Measurements from ENCODE around the gene ATG2A.

Gene ATG2A

DNA sequence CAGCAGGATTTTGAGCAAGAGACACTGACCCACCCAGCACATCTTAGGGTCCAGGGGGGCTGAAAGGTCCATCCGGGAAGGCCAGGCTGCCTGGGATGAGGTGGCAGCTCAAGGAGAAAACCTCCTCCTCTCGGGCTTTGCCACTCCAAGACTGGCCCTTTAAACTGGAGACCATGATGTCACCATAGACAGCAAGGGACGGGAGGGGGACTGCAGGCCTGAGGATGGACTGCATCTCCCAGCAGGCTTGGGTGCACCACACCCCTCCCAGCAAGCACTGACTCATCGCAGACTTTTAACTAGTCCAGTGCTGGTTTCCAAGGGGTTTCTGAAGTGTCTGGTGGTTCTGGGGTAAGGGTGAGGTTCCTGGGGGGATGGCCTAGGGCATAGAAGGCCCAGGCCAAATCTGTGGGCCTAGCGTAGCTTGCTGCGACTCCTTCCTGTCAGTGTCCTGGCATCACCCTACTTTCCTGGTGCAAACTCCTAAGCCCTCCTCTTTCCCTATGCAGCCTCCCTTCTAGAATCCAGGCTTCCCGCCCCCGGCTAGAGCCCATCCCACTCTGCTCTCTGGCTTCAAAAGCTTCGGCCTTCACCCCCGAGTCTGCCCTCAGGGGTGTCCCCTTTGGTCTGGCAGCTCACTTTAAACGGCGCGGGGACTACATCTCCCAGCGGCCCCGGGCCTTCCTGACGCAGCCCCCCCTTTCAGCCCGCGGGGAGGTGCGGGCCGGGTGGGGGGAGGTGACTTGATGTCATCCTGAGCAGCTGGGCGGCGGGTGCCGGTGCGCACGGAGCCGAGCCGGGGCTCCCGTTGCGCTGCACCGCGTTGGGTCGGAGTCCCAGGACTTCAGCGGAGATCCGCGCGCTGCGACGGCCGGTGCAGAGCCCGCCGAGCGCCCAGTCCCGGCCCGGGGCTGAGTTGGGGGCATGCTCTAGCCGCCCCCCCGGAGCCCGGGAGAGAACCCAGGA is 7.2 kb upstream of the ATG2A start, which contains the start of gene PPP2R5B:
TSS of gene PPP2R5B (plus strand) at position 746 of the 966 bp plus-strand sequence. CDS start 1,046 bp downstream, outside the sequence.
- peaks cover 2% of the 10 kb centered on the region for H3K9me3 ChIP-seq (ENCODE audit: insufficient read depth, low read depth, low read length)
- H2BK5ac ChIP-seq (ENCODE audit: low read depth, low read length, poor library complexity): peak within 1 kb of the TSS; percentile 34
- peak within 1 kb of the TSS; percentile 35 for H4K12ac ChIP-seq (ENCODE audit: low read depth, low read length)
- peak within 1 kb of the TSS; percentile 19 for H3K4ac ChIP-seq (ENCODE audit: low read depth, low read length)
- WGBS (ENCODE audit: extremely low coverage, insufficient coverage, insufficient read length): no CpG with 5 or more reads among the region's 47 CpGs
- H4K8ac ChIP-seq (ENCODE audit: low read depth, low read length): peak within 1 kb of the TSS; percentile 89
- H3K4me3 ChIP-seq (ENCODE audit: low read depth, low read length): peak within 1 kb of the TSS; percentile 85
- H3K27ac ChIP-seq (ENCODE audit: low read depth, low read length): peak within 1 kb of the TSS; percentile 59
- H3K18ac ChIP-seq (ENCODE audit: low read length): peak within 1 kb of the TSS; percentile 44
- peaks cover 9% of the 10 kb centered on the region for H3K79me1 ChIP-seq (ENCODE audit: low read length)
- peak within 1 kb of the TSS; percentile 14 for H2BK12ac ChIP-seq (ENCODE audit: low read length)
- peak within 1 kb of the TSS; percentile 70 for H2AFZ ChIP-seq (ENCODE audit: insufficient read depth, low read length, poor library complexity)
- H3K79me2 ChIP-seq (ENCODE audit: control insufficient read depth, insufficient read depth, low read length, poor library complexity): peaks cover 3% of the 10 kb centered on the region
- H2AK5ac ChIP-seq (ENCODE audit: low read length): peak within 1 kb of the TSS; percentile 26
- H3K23ac ChIP-seq (ENCODE audit: low read length): no peak within 1 kb of the TSS
- peak; percentile 80 to 88 for DNase-seq
- peak within 1 kb of the TSS; percentile 95 for H3K4me2 ChIP-seq (ENCODE audit: low read length)
- peak within 1 kb of the TSS; percentile 71 for H4K91ac ChIP-seq (ENCODE audit: low read depth, low read length)
- peak within 1 kb of the TSS; percentile 52 for H3K14ac ChIP-seq (ENCODE audit: low read length)
- peaks cover 0 to 2% of the 10 kb centered on the region in 2 experiments for H3K4me1 ChIP-seq (ENCODE audit: control insufficient read depth in 1 of 2, insufficient read depth in 2 of 2, low read length in 2 of 2)
- peaks cover 0 to 4% of the 10 kb centered on the region in 2 experiments for H3K36me3 ChIP-seq (ENCODE audit: control insufficient read depth in 1 of 2, insufficient read depth in 2 of 2, low read length in 2 of 2)
- no peaks in the 10 kb centered on the region for H3K27me3 ChIP-seq (ENCODE audit: insufficient read depth, low read length)
- H2BK120ac ChIP-seq (ENCODE audit: insufficient read depth, low read length, poor library complexity): peak within 1 kb of the TSS; percentile 41
- H3K9ac ChIP-seq (ENCODE audit: low read length): peak within 1 kb of the TSS; percentile 71

DNA sequence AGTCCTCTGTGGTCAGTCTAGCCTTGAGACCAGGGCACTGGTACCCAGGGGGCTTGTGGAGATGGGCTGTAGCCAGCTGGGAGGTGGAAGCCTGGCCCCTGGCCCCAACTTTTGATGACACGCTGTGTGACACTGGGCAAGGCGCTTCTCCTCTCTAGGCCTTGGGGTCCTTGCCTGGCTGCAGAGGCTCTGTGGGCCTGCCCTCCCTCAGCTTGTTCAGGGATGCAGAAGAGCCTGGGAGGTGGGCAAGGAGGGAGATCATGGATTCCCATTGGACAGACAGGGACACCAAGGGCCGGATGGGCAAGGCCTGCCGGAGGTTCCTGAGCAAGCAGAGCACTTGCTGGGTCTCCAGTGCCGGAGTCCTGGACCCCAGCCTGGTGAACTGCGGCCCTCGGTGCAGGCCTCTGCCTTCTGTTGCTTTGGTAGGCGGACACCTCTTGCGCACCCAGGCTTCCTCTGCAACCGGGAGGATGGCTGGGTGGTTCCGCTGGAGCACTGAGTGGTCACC is 6.2 kb upstream of the ATG2A start:
- WGBS (ENCODE audit: extremely low coverage, insufficient coverage, insufficient read length): no CpG with 5 or more reads among the region's 11 CpGs
- H3K4me3 ChIP-seq (ENCODE audit: low read depth, low read length): no peak overlapping the region
- no peak overlapping the region for H3K14ac ChIP-seq (ENCODE audit: low read length)
- H2AFZ ChIP-seq (ENCODE audit: insufficient read depth, low read length, poor library complexity): peak overlapping the region; percentile 62
- peak overlapping the region; percentile 44 for H2AK5ac ChIP-seq (ENCODE audit: low read length)
- no peak overlapping the region for H3K18ac ChIP-seq (ENCODE audit: low read length)
- H3K4ac ChIP-seq (ENCODE audit: low read depth, low read length): no peak overlapping the region
- no peak overlapping the region for H3K4me2 ChIP-seq (ENCODE audit: low read length)
- H4K8ac ChIP-seq (ENCODE audit: low read depth, low read length): peak overlapping the region; percentile 89
- H3K27me3 ChIP-seq (ENCODE audit: insufficient read depth, low read length): no peaks in the 10 kb centered on the region
- H3K27ac ChIP-seq (ENCODE audit: low read depth, low read length): no peak overlapping the region
- no peak for DNase-seq
- no peak overlapping the region for H2BK120ac ChIP-seq (ENCODE audit: insufficient read depth, low read length, poor library complexity)
- H3K4me1 ChIP-seq (ENCODE audit: control insufficient read depth in 1 of 2, insufficient read depth in 2 of 2, low read length in 2 of 2): peaks cover 0 to 2% of the 10 kb centered on the region in 2 experiments
- H4K12ac ChIP-seq (ENCODE audit: low read depth, low read length): no peak overlapping the region
- no peak overlapping the region for H3K9ac ChIP-seq (ENCODE audit: low read length)
- H3K23ac ChIP-seq (ENCODE audit: low read length): no peak overlapping the region
- peaks cover 9% of the 10 kb centered on the region for H3K79me1 ChIP-seq (ENCODE audit: low read length)
- H4K91ac ChIP-seq (ENCODE audit: low read depth, low read length): peak overlapping the region; percentile 42
- peaks cover 2% of the 10 kb centered on the region for H3K9me3 ChIP-seq (ENCODE audit: insufficient read depth, low read depth, low read length)
- H2BK12ac ChIP-seq (ENCODE audit: low read length): no peak overlapping the region
- no peak overlapping the region for H2BK5ac ChIP-seq (ENCODE audit: low read depth, low read length, poor library complexity)
- peaks cover 3% of the 10 kb centered on the region for H3K79me2 ChIP-seq (ENCODE audit: control insufficient read depth, insufficient read depth, low read length, poor library complexity)
- H3K36me3 ChIP-seq (ENCODE audit: control insufficient read depth in 1 of 2, insufficient read depth in 2 of 2, low read length in 2 of 2): peaks cover 0 to under 1% of the 10 kb centered on the region in 2 experiments

DNA sequence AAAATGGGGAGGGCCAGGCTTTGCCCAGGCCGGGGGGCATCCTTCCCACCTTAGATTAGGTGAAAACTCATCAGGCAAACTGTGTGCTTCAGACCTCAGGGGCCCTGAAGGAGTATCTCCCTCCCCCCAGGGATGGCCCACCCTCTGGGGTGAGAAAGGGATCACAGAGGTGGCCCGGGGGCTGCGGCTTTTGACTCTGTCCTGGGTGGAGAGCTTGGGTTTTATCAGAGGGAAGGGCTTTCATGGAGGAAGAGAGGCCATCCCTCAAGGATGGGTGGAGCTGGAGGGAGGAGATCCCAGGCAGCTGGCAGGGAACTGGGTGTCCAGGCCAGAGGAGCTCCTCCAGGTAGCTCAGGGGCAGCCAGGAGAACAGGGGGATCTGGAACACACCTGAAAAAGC is 4.4 kb upstream of the ATG2A start:
- Histone ChIP-seq H2BK12ac (ENCODE audit: low read length) (no peak overlapping the region), H3K79me1 (ENCODE audit: low read length) (peaks cover 14% of the 10 kb centered on the region), H2AFZ (ENCODE audit: insufficient read depth, low read length, poor library complexity) (no peak overlapping the region), H3K9me3 (ENCODE audit: insufficient read depth, low read depth, low read length) (peaks cover 2% of the 10 kb centered on the region), H3K4me2 (ENCODE audit: low read length) (no peak overlapping the region), H4K8ac (ENCODE audit: low read depth, low read length) (no peak overlapping the region), H2AK5ac (ENCODE audit: low read length) (no peak overlapping the region), H3K14ac (ENCODE audit: low read length) (no peak overlapping the region), H3K36me3 (ENCODE audit: control insufficient read depth in 1 of 2, insufficient read depth in 2 of 2, low read length in 2 of 2) (no peaks in the 10 kb centered on the region), H3K4me1 (ENCODE audit: control insufficient read depth in 1 of 2, insufficient read depth in 2 of 2, low read length in 2 of 2) (peaks cover under 1 to 2% of the 10 kb centered on the region in 2 experiments), H3K18ac (ENCODE audit: low read length) (no peak overlapping the region), H3K23ac (ENCODE audit: low read length) (no peak overlapping the region), H2BK5ac (ENCODE audit: low read depth, low read length, poor library complexity) (no peak overlapping the region), H3K27ac (ENCODE audit: low read depth, low read length) (no peak overlapping the region), H3K79me2 (ENCODE audit: control insufficient read depth, insufficient read depth, low read length, poor library complexity) (peaks cover 6% of the 10 kb centered on the region), H3K9ac (ENCODE audit: low read length) (no peak overlapping the region), H3K4me3 (ENCODE audit: low read depth, low read length) (no peak overlapping the region), H3K27me3 (ENCODE audit: insufficient read depth, low read length) (no peaks in the 10 kb centered on the region), H2BK120ac (ENCODE audit: insufficient read depth, low read length, poor library complexity) (no peak overlapping the region), H3K4ac (ENCODE audit: low read depth, low read length) (no peak overlapping the region), H4K12ac (ENCODE audit: low read depth, low read length) (no peak overlapping the region), H4K91ac (ENCODE audit: low read depth, low read length) (no peak overlapping the region)
- WGBS (ENCODE audit: extremely low coverage, insufficient coverage, insufficient read length): no CpG with 5 or more reads among the region's 3 CpGs
- no peak for DNase-seq

DNA sequence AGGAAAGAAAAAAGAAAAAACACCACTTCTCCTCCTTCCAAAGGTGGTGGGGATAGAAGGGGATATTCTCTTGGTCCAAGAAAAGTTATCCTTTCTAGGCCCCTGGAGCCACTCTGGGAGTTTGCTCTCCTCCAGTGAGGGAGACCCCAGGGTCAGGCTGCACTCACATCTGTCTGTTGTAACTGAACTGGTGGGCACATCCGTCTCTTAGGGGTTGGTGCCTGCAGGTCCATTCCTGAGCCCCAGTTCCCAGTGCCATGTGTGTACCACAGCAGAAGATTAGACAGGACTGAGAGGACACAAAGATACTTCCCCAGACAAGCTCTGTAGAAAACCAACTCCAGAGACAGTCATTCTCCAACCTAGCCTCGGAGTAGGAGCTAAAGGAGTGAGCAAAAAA is 3.1 kb upstream of the ATG2A start:
- Histone ChIP-seq H3K14ac (ENCODE audit: low read length) (no peak overlapping the region), H3K4me3 (ENCODE audit: low read depth, low read length) (no peak overlapping the region), H3K9ac (ENCODE audit: low read length) (no peak overlapping the region), H3K27ac (ENCODE audit: low read depth, low read length) (no peak overlapping the region), H2BK12ac (ENCODE audit: low read length) (no peak overlapping the region), H3K79me1 (ENCODE audit: low read length) (peaks cover 15% of the 10 kb centered on the region), H3K18ac (ENCODE audit: low read length) (no peak overlapping the region), H4K91ac (ENCODE audit: low read depth, low read length) (no peak overlapping the region), H3K4me2 (ENCODE audit: low read length) (no peak overlapping the region), H4K12ac (ENCODE audit: low read depth, low read length) (no peak overlapping the region), H2AK5ac (ENCODE audit: low read length) (no peak overlapping the region), H3K79me2 (ENCODE audit: control insufficient read depth, insufficient read depth, low read length, poor library complexity) (peaks cover 6% of the 10 kb centered on the region), H3K4me1 (ENCODE audit: control insufficient read depth in 1 of 2, insufficient read depth in 2 of 2, low read length in 2 of 2) (peaks cover 6 to 8% of the 10 kb centered on the region in 2 experiments), H3K4ac (ENCODE audit: low read depth, low read length) (no peak overlapping the region), H3K23ac (ENCODE audit: low read length) (no peak overlapping the region), H2BK120ac (ENCODE audit: insufficient read depth, low read length, poor library complexity) (no peak overlapping the region), H3K36me3 (ENCODE audit: control insufficient read depth in 1 of 2, insufficient read depth in 2 of 2, low read length in 2 of 2) (no peaks in the 10 kb centered on the region), H2AFZ (ENCODE audit: insufficient read depth, low read length, poor library complexity) (no peak overlapping the region), H3K9me3 (ENCODE audit: insufficient read depth, low read depth, low read length) (peaks cover 2% of the 10 kb centered on the region), H2BK5ac (ENCODE audit: low read depth, low read length, poor library complexity) (no peak overlapping the region), H4K8ac (ENCODE audit: low read depth, low read length) (no peak overlapping the region), H3K27me3 (ENCODE audit: insufficient read depth, low read length) (no peaks in the 10 kb centered on the region)
- no peak for DNase-seq
- no CpG with 5 or more reads among the region's 2 CpGs for WGBS (ENCODE audit: extremely low coverage, insufficient coverage, insufficient read length)
